ENCODE measurements around the gene HS3ST3A1. TPM values are rescaled to one million over a fixed set of nuclear protein-coding genes. Genes with fewer than 3 reads are reported as not detected.

The HS3ST3A1 gene
- total and polyA plus RNA-seq, 2 of the 8 experiments (the other 6 are each of a cell fraction or from before 2014, with no cell fraction given), result 5.4 to 5.7 TPM

- no peak for FAIRE-seq
- Histone ChIP-seq H2BK12ac (ENCODE audit: low read depth, low read length) (no peak overlapping the region), H3K4me1 (replicated peaks in 1 of 4; ENCODE audit: control insufficient read depth in 3 of 4, insufficient read depth in 4 of 4, low read length in 3 of 4) (peaks cover 0 to 2% (median 0%) of the 10 kb centered on the region in 4 experiments; a peak in 2 of 7 replicates), H3K27me3 (replicated peaks in 1 of 4; ENCODE audit: control insufficient read depth in 3 of 4, extremely low read depth in 1 of 4, insufficient read depth in 3 of 4, low read length in 3 of 4) (peaks cover 3 to 18% (median 13%) of the 10 kb centered on the region in 4 experiments), H2AK5ac (ENCODE audit: low read depth, low read length) (no peak overlapping the region), H3K79me2 (ENCODE audit: control insufficient read depth in 1 of 2, insufficient read depth in 2 of 2, low read length in 2 of 2) (no peaks in the 10 kb centered on the region), H3K23ac (ENCODE audit: insufficient read length) (no peak overlapping the region), H2BK120ac (replicated peaks; ENCODE audit: low read depth, low read length) (no peak overlapping the region), H3K36me3 (ENCODE audit: control insufficient read depth in 2 of 4, insufficient read depth in 4 of 4, low read length in 3 of 4) (no peaks in the 10 kb centered on the region), H3K9me3 (ENCODE audit: insufficient read depth in 2 of 2, low read depth in 1 of 2, low read length in 1 of 2) (no peaks in the 10 kb centered on the region), H3K4me3 (ENCODE audit: extremely low read depth in 1 of 4, insufficient read depth in 2 of 4, low read depth in 3 of 4, low read length in 4 of 4) (no peak overlapping the region), H3K4ac (replicated peaks; ENCODE audit: insufficient read length, low read depth, low read length) (no peak overlapping the region), H3K79me1 (ENCODE audit: low read depth, low read length) (no peaks in the 10 kb centered on the region; the same call in 1 of the 2 replicates), H3K9ac (replicated peaks in 1 of 4; ENCODE audit: extremely low read depth in 1 of 4, low read depth in 3 of 4, low read length in 3 of 4) (no peak overlapping the region), H4K8ac (ENCODE audit: extremely low read depth, insufficient read depth, low read length) (no peak overlapping the region), H3K4me2 (ENCODE audit: insufficient read depth in 1 of 2, low read depth in 2 of 2, low read length in 2 of 2) (no peak overlapping the region), H2AFZ (ENCODE audit: low read length) (no peak overlapping the region), H3K14ac (ENCODE audit: insufficient read length) (no peak overlapping the region), H3K56ac (replicated peaks; ENCODE audit: insufficient read length, low read depth, low read length) (no peak overlapping the region), H2BK20ac (ENCODE audit: low read length) (no peak overlapping the region), H2BK5ac (ENCODE audit: low read depth, low read length) (no peak overlapping the region), H4K5ac (ENCODE audit: insufficient read length, low read depth, low read length) (no peak overlapping the region), H3K18ac (ENCODE audit: extremely low read depth, low read length) (no peak overlapping the region), H4K91ac (replicated peaks; ENCODE audit: insufficient read length, low read length) (no peak overlapping the region), H3K23me2 (ENCODE audit: low read depth, low read length) (peaks cover 10% of the 10 kb centered on the region; the same call in 1 of the 2 replicates), H2BK15ac (ENCODE audit: low read length) (no peak overlapping the region), H3K27ac (ENCODE audit: low read depth, low read length) (no peak overlapping the region), H4K20me1 (replicated peaks in 1 of 2; ENCODE audit: control insufficient read depth in 1 of 2, insufficient read depth in 2 of 2, low read length in 2 of 2) (peaks cover 0 to 1% of the 10 kb centered on the region in 2 experiments)
- POLR2A ChIA-PET (ENCODE audit: partially characterized antibody), result no interaction called here
- TF ChIP-seq ATF3 (IDR thresholded peaks at IDR 0.05; ENCODE audit: insufficient read depth, low read depth, low read length), result no peak
- TF ChIP-seq BCL11A (IDR thresholded peaks at IDR 0.05; ENCODE audit: low read depth in 2 of 2, low read length in 2 of 2), result no peak
- TF ChIP-seq SP2 (IDR thresholded peaks at IDR 0.05; ENCODE audit: low read length), result no peak
- no peak for TF ChIP-seq CHD1 (IDR thresholded peaks at IDR 0.05; ENCODE audit: low read depth, low read length)
- TF ChIP-seq ASH2L (IDR thresholded peaks at IDR 0.05; ENCODE audit: low read length), result no peak
- TF ChIP-seq TEAD4 (IDR thresholded peaks at IDR 0.05; ENCODE audit: low read depth, low read length), result no peak
- no peak for TF ChIP-seq CBX8 (IDR thresholded peaks at IDR 0.05; ENCODE audit: borderline replicate concordance, low read depth, low read length)
- no peak for TF ChIP-seq FOSL1 (IDR thresholded peaks at IDR 0.05; ENCODE audit: insufficient read depth, low read depth, low read length)
- no peak for TF ChIP-seq POU5F1 (IDR thresholded peaks at IDR 0.05; ENCODE audit: low read depth, low read length)
- no peak for TF ChIP-seq HDAC6 (IDR thresholded peaks at IDR 0.05; ENCODE audit: low read depth, low read length)
- TF ChIP-seq CHD2 (IDR thresholded peaks at IDR 0.05; ENCODE audit: low read length), result no peak
- no peak for DNase-seq (ENCODE audit: low read depth in 1 of 2, low spot score in 2 of 2)
- 86% methylated on average over 13 of the region's 13 CpGs; no CpG with 5 or more reads in 1 of the 2 experiments for WGBS, 2 experiments (ENCODE audit: extremely low coverage in 1 of 2, insufficient coverage in 1 of 2, insufficient read length in 1 of 2, insufficient replicate concordance in 2 of 2, low coverage in 1 of 2, low lambda C conversion rate in 2 of 2, missing lambda C conversion rate in 1 of 2)
- CTCF ChIA-PET (ENCODE audit: partially characterized antibody), result interaction anchor here (0.6 to 2.8 kb wide), 8 partner anchors 8 to 705 kb away, joined by 3 to 11 read pairs (median 4); partner anchors contain the start of gene HS3ST3B1
These were observed 5.3 kb downstream of the HS3ST3A1 start for GRCh38 chr17:13596241-13596923.
